HS-27A (cell line): Measurements from ENCODE around the gene IFFO2.

Experiments used
- DNase-seq: peaks from one replicate; pipeline ENCODE4 v3.0.0-alpha.2; 2012; ENCODE audit warnings: low read depth, missing footprints

The IFFO2 gene

GRCh38 chr1:18972531-18972930 is 16.1 kb upstream of the IFFO2 start:
- no peak for DNase-seq

GRCh38 chr1:18970762-18971161 is 14.3 kb upstream of the IFFO2 start:
- DNase-seq = no peak

- no peak for DNase-seq
Measured at GRCh38 chr1:18970358-18970757, 13.9 kb upstream of the IFFO2 start.

- DNase-seq = no peak
Measured at GRCh38 chr1:18967066-18967690, 10.7 kb upstream of the IFFO2 start.

GRCh38 chr1:18965206-18966173 is 9.0 kb upstream of the IFFO2 start:
- no peak for DNase-seq

GRCh38 chr1:18963968-18964367 is 7.5 kb upstream of the IFFO2 start:
- no peak for DNase-seq

GRCh38 chr1:18962855-18963737 is 6.6 kb upstream of the IFFO2 start:
- DNase-seq = no peak

- DNase-seq = no peak
Measured at GRCh38 chr1:18962121-18962721, 5.7 kb upstream of the IFFO2 start.

GRCh38 chr1:18960821-18961220 is 4.3 kb upstream of the IFFO2 start:
- no peak for DNase-seq

- DNase-seq = no peak
Measured at GRCh38 chr1:18960409-18960808, 3.9 kb upstream of the IFFO2 start.

- DNase-seq = no peak
Measured at GRCh38 chr1:18959591-18959990, 3.1 kb upstream of the IFFO2 start.

GRCh38 chr1:18957532-18958300 is 1.2 kb upstream of the IFFO2 start:
- DNase-seq = no peak

GRCh38 chr1:18957136-18957521 is 653 bp upstream of the IFFO2 start:
- DNase-seq = no peak

GRCh38 chr1:18955441-18956192 is 859 bp downstream of the IFFO2 start:
- no peak for DNase-seq

- no peak for DNase-seq
Measured at GRCh38 chr1:18955131-18955440, 1.4 kb downstream of the IFFO2 start.

- DNase-seq = no peak
Measured at GRCh38 chr1:18954270-18955071, 2.0 kb downstream of the IFFO2 start.

- DNase-seq = no peak
Measured at GRCh38 chr1:18953731-18954231, 2.7 kb downstream of the IFFO2 start.

GRCh38 chr1:18951818-18952391 is 4.6 kb downstream of the IFFO2 start:
- no peak for DNase-seq

GRCh38 chr1:18951416-18951815 is 5.1 kb downstream of the IFFO2 start:
- DNase-seq = no peak
